Effector memory CD8-positive, alpha-beta T cell (primary cell): Measurements from ENCODE around the gene NLE1.
"Not testable (repeated sequence)": the region's sequence is repeated elsewhere in the genome, so short reads cannot be mapped to it uniquely, and the experiment has no call there.

Experiments
- ATAC-seq: fragments of 150-1000 bp; cut with Tn5 transposase; replicated peaks from 2 replicates; pipeline ENCODE4 v1.10.0; 2021; ENCODE audit warnings: mild to moderate bottlenecking, moderate library complexity
- DNase-seq, 3 experiments: peaks; one replicate each; pipeline ENCODE4 v3.0.0; 2021
- H3K27ac Mint-ChIP-seq, 2 donors: one replicate each; pipeline ENCODE4 v1.8.0; 2022; ENCODE audit warnings: mild to moderate bottlenecking in 2 of 2, mixed read lengths in 2 of 2, moderate library complexity in 2 of 2
- H3K27me3 Mint-ChIP-seq, 2 donors: one replicate each; pipeline ENCODE4 v1.8.0; 2022; ENCODE audit warnings: mixed read lengths in 2 of 2
- H3K36me3 Mint-ChIP-seq: one replicate; pipeline ENCODE4 v1.8.0; 2022; ENCODE audit warnings: mild to moderate bottlenecking, moderate library complexity, mixed read lengths; ENCODE audit not compliant: insufficient read depth
- H3K4me1 Mint-ChIP-seq, 2 donors: one replicate each; pipeline ENCODE4 v1.8.0; 2022; ENCODE audit warnings: low read depth in 2 of 2, mixed read lengths in 2 of 2
- H3K4me3 Mint-ChIP-seq, 2 donors: one replicate each; pipeline ENCODE4 v1.8.0; 2022; ENCODE audit warnings: mild to moderate bottlenecking in 2 of 2, mixed read lengths in 2 of 2, moderate library complexity in 2 of 2
- H3K9me3 Mint-ChIP-seq, 2 donors: one replicate each; pipeline ENCODE4 v1.8.0; 2022; ENCODE audit warnings: mixed read lengths in 2 of 2

NLE1 gene

GRCh38 chr17:35154196-35155165 lies 12.4 kb upstream of the NLE1 start:
- Mint-ChIP-seq H3K27me3 (no peaks in the 10 kb centered on the region), H3K4me1 (peaks cover 0 to 3% of the 10 kb centered on the region in 2 donors), H3K9me3 (no peaks in the 10 kb centered on the region), H3K4me3 (no peak overlapping the region), H3K27ac (no peak overlapping the region), H3K36me3 (no peaks in the 10 kb centered on the region)
- ATAC-seq (no peak), DNase-seq (no peak)

- Mint-ChIP-seq H3K27ac (no peak overlapping the region), H3K4me3 (no peak overlapping the region), H3K4me1 (no peaks in the 10 kb centered on the region), H3K36me3 (no peaks in the 10 kb centered on the region), H3K9me3 (no peaks in the 10 kb centered on the region), H3K27me3 (no peaks in the 10 kb centered on the region)
- DNase-seq (no peak), ATAC-seq (no peak)
Observed at GRCh38 chr17:35152421-35153140, 10.5 kb upstream of the NLE1 start.

GRCh38 chr17:35151080-35151479 lies 9.0 kb upstream of the NLE1 start:
- not testable (repeated sequence) for DNase-seq, H3K4me1 Mint-ChIP-seq, H3K27me3 Mint-ChIP-seq, H3K27ac Mint-ChIP-seq, H3K4me3 Mint-ChIP-seq, H3K36me3 Mint-ChIP-seq, ATAC-seq, H3K9me3 Mint-ChIP-seq

GRCh38 chr17:35149941-35150340 lies 7.8 kb upstream of the NLE1 start:
- Mint-ChIP-seq H3K4me1 (no peaks in the 10 kb centered on the region), H3K27ac (no peak overlapping the region), H3K27me3 (no peaks in the 10 kb centered on the region), H3K36me3 (no peaks in the 10 kb centered on the region), H3K9me3 (no peaks in the 10 kb centered on the region), H3K4me3 (no peak overlapping the region)
- DNase-seq: no peak
- ATAC-seq: no peak

GRCh38 chr17:35148144-35148543 lies 6.0 kb upstream of the NLE1 start:
- peaks cover 0 to 6% of the 10 kb centered on the region in 2 donors for H3K4me1 Mint-ChIP-seq
- no peaks in the 10 kb centered on the region for H3K27me3 Mint-ChIP-seq
- H3K27ac Mint-ChIP-seq: peak overlapping the region in 1 of 2 donors; percentile 51
- no peak for ATAC-seq
- no peaks in the 10 kb centered on the region for H3K9me3 Mint-ChIP-seq
- no peak for DNase-seq
- no peak overlapping the region for H3K4me3 Mint-ChIP-seq
- no peaks in the 10 kb centered on the region for H3K36me3 Mint-ChIP-seq

GRCh38 chr17:35147375-35147905 lies 5.3 kb upstream of the NLE1 start, which contains the start of gene UNC45B:
Gene UNC45B, plus strand, starts transcription at chr17:35147817. Its CDS starts 447 bp downstream, at chr17:35148264.
- H3K27ac Mint-ChIP-seq: peak within 1 kb of the TSS; percentile 44 to 51

GRCh38 chr17:35146214-35146833 lies 4.2 kb upstream of the NLE1 start:
- H3K4me3 Mint-ChIP-seq: no peak overlapping the region
- H3K4me1 Mint-ChIP-seq: peaks cover 3 to 6% of the 10 kb centered on the region in 2 donors
- DNase-seq: no peak
- no peaks in the 10 kb centered on the region for H3K9me3 Mint-ChIP-seq
- no peak for ATAC-seq
- H3K27ac Mint-ChIP-seq: no peak overlapping the region
- no peaks in the 10 kb centered on the region for H3K27me3 Mint-ChIP-seq
- no peaks in the 10 kb centered on the region for H3K36me3 Mint-ChIP-seq

More at GRCh38 chr17:35147375-35147905, 5.3 kb upstream of the NLE1 start, which contains the start of gene UNC45B:
- Mint-ChIP-seq H3K9me3 (no peaks in the 10 kb centered on the region), H3K27me3 (no peaks in the 10 kb centered on the region), H3K36me3 (no peaks in the 10 kb centered on the region), H3K4me3 (no peak within 1 kb of the TSS), H3K4me1 (peaks cover 0 to 6% of the 10 kb centered on the region in 2 donors)
- ATAC-seq: no peak
- no peak for DNase-seq

- H3K4me1 Mint-ChIP-seq: peaks cover 3 to 6% of the 10 kb centered on the region in 2 donors
- H3K9me3 Mint-ChIP-seq: no peaks in the 10 kb centered on the region
- no peak overlapping the region for H3K27ac Mint-ChIP-seq
- DNase-seq (no peak), ATAC-seq (no peak)
- H3K27me3 Mint-ChIP-seq: no peaks in the 10 kb centered on the region
- H3K36me3 Mint-ChIP-seq: no peaks in the 10 kb centered on the region
- H3K4me3 Mint-ChIP-seq: no peak overlapping the region
Observed at GRCh38 chr17:35144840-35145239, 2.7 kb upstream of the NLE1 start.

GRCh38 chr17:35142467-35142796 lies 329 bp upstream of the NLE1 start:
- Mint-ChIP-seq H3K4me1 (peaks cover 3 to 10% of the 10 kb centered on the region in 2 donors), H3K9me3 (no peaks in the 10 kb centered on the region), H3K27me3 (no peaks in the 10 kb centered on the region), H3K4me3 (peak overlapping the region; percentile 75 to 80), H3K36me3 (peaks cover 7% of the 10 kb centered on the region), H3K27ac (peak overlapping the region; percentile 66 to 85)
- DNase-seq: no peak
- ATAC-seq: no peak

- Mint-ChIP-seq H3K27me3 (no peaks in the 10 kb centered on the region), H3K4me3 (no peak overlapping the region), H3K36me3 (peaks cover 31% of the 10 kb centered on the region), H3K27ac (peak overlapping the region in 1 of 2 donors; percentile 80), H3K4me1 (peaks cover 4 to 6% of the 10 kb centered on the region in 2 donors), H3K9me3 (no peaks in the 10 kb centered on the region)
- no peak for DNase-seq
- ATAC-seq: no peak
Observed at GRCh38 chr17:35138218-35138617, 3.9 kb downstream of the NLE1 start.

- peaks cover 34% of the 10 kb centered on the region for H3K36me3 Mint-ChIP-seq
- no peak for ATAC-seq
- H3K9me3 Mint-ChIP-seq: no peaks in the 10 kb centered on the region
- H3K4me1 Mint-ChIP-seq: peaks cover 3 to 4% of the 10 kb centered on the region in 2 donors
- no peak overlapping the region for H3K27ac Mint-ChIP-seq
- H3K27me3 Mint-ChIP-seq: no peaks in the 10 kb centered on the region
- no peak for DNase-seq
- no peak overlapping the region for H3K4me3 Mint-ChIP-seq
Observed at GRCh38 chr17:35135322-35135721, 6.8 kb downstream of the NLE1 start.

- peaks cover 27% of the 10 kb centered on the region for H3K36me3 Mint-ChIP-seq
- H3K27me3 Mint-ChIP-seq: no peaks in the 10 kb centered on the region
- peak overlapping the region in 1 of 2 donors; percentile 63 for H3K27ac Mint-ChIP-seq
- H3K9me3 Mint-ChIP-seq: no peaks in the 10 kb centered on the region
- ATAC-seq (no peak), DNase-seq (no peak)
- no peak overlapping the region for H3K4me3 Mint-ChIP-seq
- H3K4me1 Mint-ChIP-seq: peaks cover 0 to 3% of the 10 kb centered on the region in 2 donors
Observed at GRCh38 chr17:35132816-35133550, 9.1 kb downstream of the NLE1 start.

- DNase-seq: no peak
- Mint-ChIP-seq H3K9me3 (no peaks in the 10 kb centered on the region), H3K4me3 (no peak overlapping the region), H3K4me1 (peaks cover 0 to 3% of the 10 kb centered on the region in 2 donors), H3K27me3 (no peaks in the 10 kb centered on the region), H3K36me3 (peaks cover 27% of the 10 kb centered on the region), H3K27ac (no peak overlapping the region)
- no peak for ATAC-seq
Observed at GRCh38 chr17:35132099-35132498, 10.0 kb downstream of the NLE1 start.
